Glomerular visceral epithelial cell (primary cell): ENCODE results near the gene SGIP1.
"Not testable (repeated sequence)": the region's sequence is repeated elsewhere in the genome, so short reads cannot be mapped to it uniquely, and the experiment has no call there.

Experiments used
- DNase-seq: peaks from one replicate; pipeline ENCODE4 v3.0.0-alpha.2; 2016; ENCODE audit errors: extremely low spot score

SGIP1 gene

DNA sequence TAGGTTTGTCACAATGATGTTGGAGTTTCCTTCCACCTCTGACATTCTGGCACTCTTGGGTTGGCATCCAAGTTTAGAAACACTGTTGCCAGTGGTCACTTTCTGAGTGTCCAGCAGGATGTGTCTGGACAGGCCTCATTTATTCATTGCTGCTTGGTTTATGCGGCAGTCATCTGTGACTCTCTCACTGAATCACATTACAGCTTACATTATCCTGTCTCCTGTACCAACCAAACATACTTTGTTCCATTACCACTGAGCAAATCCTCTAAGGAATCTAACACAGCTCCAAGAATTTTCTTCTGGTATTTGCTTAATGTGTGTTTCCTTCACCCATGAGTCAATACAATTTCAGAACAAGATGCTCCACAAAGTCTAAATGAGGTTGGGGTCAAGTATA, 19.9 kb downstream of the SGIP1 start:
- no peak for DNase-seq

DNA sequence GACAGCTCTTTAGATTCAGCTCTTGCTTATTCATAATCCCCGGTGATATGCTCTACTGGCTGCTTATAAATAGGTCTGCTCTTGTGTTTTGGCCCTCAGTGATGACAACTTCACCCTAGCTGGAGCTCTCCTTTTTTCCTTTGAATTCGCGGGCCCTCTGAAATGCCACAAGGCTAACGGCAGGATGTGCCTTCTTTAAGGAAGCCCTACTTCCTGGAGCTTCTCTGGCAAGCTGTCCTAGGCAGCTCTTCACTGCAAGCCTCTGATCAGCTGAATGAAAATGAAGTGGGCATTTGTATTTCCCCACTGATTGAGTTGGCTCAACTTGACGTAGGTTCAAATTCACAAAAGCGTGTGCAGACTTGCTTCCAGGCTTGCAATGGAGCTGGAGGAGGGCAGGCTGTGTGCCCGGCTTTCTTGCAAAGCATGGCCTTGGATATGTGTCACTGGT, 22.2 kb downstream of the SGIP1 start:
- DNase-seq, result no peak

DNA sequence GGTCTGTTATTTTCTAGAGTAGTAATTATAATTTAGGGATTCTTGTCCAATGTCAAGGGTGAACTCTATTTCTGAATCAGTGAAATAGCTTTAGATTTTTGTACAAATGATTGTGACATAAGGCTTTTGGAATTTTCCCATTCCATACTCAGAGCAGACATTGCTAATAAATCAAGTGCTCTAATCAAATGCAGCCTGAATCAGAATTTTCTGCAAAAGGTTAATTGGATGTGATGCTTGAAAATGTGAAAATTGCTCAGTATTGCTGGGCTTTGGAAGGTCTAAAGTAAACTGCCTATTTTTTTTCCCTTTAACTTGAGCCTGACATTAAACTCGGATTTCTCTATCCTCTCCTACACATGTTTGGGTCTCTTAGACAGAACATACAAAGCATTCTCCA, 23.2 kb downstream of the SGIP1 start:
- no peak for DNase-seq

DNA sequence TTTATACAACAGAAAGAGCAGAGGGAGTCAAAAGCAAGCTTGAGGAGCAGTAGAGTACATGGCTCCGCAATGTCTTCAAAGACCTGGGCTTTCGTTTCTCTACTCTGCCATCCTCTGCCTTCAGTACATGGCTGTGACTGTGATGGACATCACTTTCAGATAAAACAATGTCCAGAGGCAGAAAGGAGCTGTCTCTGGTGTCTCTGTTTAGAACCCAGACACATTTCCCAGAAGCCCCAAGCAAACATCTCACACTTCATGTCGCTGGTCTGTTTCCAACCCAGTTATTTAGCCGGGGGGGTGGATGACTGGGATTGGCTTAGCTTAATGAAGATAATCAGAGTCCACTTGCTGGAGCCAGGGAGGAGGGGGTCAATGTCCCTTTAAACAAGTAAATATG, 25.6 kb downstream of the SGIP1 start:
- no peak for DNase-seq

DNA sequence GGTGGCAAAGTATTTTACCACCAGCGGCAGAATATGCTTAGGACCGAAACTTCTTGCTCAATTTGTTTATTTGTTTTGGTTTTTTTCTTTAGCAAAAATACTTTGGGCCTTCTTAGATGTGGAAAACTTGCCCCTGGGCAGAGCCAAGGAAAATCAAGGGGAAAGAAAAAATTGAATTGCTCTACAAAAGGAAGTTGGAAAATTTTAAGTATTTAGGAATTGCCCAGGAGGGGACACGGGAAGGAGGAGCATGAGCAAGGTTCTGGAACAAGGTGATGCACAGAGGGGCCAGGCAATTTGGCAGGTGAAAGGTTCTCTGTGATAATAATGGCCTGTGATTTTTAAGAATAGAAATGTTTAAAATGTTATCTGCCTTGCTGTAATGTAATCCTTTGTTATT, 28.6 kb downstream of the SGIP1 start:
- DNase-seq, result no peak

DNA sequence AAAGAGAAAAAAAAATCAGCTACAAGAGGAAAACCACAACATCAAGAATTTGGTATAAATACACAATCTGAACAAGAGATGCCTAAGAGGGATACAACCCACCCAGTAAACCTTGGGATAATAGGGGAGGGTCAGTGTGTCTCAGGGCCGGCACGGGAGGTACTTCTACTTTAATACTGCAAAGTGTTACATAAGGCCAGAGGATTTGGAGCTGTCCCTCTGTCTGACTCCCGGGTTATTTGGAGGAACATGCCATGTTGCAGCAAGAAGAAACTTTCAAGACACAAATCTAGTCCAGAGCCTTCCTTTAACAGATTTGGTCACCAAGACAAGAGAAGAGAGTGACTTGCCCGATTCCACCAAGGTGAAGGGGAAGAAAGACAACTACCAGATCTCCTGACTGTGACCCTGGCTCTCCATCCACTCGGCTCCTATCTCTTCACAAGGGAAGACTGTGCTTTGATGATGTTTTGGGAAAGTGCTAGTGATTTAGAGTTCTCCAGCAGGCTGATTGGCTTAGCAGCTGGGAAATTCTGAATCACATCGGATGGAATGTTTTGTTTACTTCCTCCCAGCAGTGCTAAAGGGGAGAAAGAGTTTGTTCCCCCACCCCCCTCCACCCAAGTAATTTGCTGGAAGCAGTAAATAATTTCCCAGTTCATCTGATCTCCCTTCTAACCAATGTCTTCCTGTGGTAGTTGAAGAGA, 29.3 kb downstream of the SGIP1 start:
- peak; percentile 58 for DNase-seq

DNA sequence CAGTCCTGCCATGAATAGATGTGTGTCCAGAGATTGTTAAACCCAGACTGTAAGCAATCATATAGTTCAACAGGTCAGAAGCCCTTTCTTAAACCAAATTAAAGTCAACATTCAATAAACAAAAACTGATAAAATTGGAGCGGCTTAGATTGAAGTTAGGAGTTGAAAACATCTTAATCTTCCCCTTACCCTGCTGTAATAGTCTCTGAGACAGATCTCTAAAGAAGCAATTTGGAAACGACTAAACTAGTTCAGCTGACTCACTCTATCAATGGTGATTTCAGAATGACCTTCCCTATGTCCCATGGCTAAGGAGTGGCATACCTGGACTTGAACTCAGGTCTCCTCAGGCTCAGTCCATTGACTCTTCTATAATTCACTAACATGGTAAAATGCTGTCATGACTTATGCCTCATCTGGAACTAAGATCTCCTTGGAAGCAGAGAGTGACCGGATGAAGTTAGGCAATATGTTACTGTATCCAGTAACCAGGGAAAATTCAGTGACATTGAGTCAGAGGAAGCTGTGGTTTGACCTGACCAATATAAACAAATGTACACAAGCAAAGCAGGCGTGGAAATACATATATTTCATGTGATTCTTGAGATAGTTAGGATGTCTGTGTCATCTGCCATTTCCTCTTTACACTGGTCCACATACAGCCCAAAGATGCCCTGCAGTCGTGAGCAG, 30.1 kb downstream of the SGIP1 start:
- peak; percentile 91 for DNase-seq

DNA sequence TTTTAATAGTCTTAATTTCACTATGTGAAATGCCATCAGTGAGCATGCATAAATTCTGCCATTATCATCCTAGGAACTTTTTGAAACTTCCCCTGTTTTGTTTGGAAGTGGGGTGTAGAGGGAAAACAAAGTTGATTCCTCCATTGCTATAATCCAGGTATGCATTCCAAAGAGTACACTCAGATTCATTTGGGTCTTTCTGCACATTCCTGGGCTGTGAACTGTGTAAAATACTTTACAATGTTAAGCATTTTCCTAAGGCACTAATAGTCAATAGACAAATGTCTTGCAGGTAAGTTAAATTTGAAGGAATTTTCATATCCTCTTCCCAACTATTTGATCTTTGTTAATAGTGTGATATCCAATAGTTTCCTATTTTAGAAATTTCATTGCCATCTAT, 36.2 kb downstream of the SGIP1 start:
- peak; percentile 24 for DNase-seq

DNA sequence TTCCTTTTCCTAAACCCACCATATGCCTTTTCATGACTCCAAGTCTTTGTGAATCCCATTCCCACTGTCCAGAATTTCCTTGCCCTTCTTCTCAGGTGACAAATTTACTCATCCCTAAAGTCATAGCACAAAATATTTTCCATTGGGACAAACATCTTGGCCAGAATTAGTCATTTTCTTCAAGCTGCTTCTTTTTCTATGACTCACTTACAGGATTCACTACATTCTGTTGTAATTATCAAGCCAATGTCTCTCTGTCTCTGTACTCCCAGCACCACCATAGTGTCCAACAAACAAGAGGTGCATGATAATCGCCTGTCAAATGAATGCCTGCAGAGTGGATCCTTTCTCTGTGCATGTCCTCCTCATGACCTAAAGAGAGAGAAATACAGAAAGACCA, 37.8 kb downstream of the SGIP1 start:
- DNase-seq, result no peak

DNA sequence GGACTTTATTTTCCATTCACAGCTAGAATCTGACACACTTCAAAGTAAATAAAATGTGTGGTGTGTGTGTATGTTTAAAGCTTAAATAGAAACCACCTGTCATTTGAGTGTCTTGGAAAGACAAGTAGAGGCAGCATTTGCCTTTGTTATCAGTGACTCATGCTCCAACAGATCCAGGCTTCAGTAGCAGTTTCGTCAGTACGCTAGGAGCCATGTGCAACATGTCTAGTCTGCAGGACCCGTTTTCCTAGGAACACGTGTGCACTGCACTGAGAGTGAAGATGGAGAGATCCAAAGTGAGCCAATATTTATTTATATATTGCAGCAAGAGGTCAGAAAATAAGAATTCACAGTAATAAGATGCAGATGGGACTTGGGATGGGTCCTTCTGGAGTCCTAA, 41.8 kb downstream of the SGIP1 start:
- DNase-seq, result no peak

DNA sequence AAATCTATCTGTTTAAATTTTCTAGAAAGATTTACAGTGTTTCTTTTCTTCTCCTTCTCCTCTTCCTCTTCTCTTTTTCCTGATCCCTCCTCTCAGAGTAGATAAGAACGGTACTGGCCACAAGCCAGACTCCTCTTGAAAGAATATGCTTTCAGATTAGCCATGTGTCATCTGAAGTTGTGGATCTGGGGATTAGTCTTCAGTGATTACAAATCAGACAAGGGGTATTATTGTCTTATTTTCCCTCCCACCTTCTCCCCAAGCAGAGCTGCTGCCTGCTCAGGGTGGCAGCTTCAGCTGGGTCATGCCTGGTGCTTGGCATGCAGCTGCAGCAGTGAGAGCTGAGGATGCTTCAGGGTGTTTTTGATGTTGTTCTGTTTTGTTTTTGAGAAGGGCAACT, 42.7 kb downstream of the SGIP1 start:
- no peak for DNase-seq

DNA sequence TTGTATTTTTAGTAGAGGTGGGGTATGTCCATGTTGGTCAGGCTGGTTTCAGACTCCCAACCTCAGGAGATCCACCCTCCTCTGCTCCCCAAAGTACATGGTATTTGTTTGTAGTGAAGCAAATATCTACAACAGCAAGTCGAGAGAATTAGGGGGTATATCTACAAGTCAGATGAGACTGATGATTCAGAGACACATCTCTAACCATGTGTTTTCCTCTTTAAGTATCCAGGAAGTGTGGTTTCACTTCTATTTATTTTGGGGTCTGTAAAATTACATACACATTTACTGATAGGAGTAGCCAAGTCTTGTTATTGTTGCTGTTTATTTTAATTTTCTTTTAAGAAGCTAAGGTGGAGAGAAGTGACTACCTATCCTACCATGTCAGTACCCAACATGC, 44.9 kb downstream of the SGIP1 start:
- no peak for DNase-seq

DNA sequence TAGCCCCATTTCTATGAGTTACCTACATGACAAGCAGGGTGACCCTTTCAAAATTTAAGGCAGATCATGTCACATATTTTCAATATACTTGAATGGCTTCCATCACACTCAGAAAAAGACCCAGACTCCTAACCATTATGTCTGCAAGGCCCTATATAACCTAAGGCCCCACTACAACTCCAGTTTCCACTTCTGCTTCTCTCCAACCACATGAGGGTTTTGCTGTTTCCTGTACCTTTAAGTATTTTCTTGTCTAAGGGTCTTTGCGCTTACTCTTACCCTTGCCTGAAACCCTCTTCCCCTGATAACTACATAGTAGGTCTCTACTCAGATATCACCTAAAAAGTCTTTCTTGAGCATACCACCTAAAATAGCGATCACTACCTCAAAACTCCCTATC, 46.1 kb downstream of the SGIP1 start:
- DNase-seq, result no peak

DNA sequence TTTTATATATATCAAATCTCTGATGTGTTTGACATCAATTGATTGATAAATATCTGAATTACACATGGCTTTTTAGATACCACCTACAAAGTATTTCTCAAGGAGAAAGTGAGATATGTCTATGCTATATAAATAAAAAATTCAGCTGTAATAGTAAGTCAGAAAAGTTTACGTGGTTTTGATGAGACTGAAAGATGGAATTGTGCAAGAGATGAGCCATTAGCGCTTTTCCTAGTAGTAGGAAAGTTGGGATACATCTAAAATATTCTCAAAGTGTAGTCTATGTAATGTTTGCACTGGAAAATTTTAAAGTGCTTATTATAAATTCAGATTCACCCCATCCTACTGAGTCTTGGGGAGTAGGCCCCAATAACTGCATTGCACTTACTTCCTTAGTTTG, 49.1 kb downstream of the SGIP1 start:
- DNase-seq, result no peak

DNA sequence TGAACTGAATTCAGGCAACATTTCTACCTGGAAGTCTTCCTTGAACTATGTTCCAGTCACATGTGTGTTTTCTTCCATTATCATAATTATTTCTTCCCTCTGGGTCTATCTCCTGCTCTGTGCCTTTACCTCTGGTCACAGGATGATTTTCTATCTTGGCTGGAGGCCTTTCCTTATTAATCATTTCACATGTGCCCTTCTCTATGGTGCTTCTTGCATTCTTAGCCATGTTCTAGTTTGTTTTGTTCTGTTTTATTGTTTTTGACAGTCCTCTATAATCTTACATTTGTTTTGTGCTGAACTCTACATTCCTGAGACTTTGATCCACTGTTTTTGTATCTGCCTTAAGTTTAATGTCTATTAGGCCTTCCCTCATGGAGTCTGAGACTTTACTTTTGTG, 51.0 kb downstream of the SGIP1 start:
- no peak for DNase-seq

DNA sequence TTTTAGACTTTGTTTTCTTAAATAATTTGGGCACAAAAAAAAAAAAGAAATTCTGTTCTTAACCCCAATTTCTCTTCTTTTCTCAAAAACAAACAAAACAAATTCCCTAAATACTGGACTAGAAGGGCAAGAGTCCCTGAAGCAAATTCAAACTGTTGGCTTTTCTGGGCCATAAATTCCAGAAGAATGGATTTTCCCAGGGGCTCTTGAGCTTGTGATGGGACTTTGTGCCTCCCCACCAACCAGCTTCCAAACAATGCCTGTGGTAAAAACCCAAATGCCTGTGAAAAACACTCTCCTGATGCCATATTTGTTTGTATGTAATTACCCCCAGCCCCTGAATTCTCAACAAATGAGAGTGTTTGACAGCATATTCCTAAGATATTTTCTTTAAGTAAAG, 55.4 kb downstream of the SGIP1 start:
- no peak for DNase-seq

DNA sequence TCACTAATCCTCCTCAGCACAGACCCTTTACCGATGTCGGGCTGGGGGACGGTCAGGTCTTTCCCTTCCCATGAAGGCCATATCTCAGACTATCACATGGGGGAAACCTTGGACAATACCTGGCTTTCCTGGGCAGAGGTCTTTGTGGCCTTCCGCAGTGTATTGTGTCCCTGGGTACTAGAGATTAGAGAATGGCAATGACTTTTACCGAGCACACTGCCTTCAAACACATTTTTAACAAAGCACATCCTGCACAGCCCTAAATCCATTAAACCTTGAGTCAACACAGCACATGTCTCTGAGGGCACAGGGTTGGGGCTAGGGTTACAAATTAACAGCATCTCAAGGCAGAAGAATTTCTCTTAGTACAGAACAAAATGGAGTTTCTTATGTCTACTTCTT, 58.2 kb downstream of the SGIP1 start:
- DNase-seq, result not testable (repeated sequence)

DNA sequence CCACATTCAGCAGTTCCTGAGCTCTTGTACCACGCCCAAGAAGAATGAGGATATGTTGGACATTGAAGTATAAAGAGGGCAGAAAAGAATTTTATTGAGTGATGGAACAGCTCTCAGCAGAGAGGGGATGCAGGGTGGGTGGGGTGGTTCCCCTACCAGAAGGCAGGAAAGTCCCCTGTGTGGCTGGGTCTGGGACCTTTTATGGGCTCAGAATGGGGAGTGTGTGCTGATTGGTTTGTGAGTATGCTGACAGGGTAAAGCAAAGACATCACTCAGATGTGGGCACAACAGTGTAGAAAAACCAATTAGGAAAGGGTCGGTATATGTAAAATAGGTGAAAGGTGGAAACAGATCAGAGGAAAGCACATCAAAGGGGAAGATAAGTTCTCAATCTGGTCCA, 62.2 kb downstream of the SGIP1 start:
- no peak for DNase-seq

DNA sequence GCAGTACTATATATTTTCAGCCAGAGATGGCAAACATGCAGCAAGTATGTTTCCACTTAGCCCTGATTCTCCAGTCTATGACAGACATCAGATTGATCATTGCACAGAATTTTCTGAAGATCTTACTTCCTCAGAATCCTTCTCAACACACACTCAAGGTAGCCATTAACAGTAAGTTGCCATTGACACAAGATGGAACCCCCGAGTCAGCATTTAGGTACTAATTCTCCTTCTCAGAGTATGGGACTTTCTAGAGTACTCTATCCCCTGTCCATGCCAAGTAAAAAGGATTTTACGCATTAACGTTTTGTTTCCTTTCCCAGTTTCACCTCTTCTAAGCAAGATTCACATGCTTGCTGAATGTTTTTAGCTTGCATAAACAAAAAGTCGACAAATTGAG, 63.5 kb downstream of the SGIP1 start:
- DNase-seq, result no peak

DNA sequence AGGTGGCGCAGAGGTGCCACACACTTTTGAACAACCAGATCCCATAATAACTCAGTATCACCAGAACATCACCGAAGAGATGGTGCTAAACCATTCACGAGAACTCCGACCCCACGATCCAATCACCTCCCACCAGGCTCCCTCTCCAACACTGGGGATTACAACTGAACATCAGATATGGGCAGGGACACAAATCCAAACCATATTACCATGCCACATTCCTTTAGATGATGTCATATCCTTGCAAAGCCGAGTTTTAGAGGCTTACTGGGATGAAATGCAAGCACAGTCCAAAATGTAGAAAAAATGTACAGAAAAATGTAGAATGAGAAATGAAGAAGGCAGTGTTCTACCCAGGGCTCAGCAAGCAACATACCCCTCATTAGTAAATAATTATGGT, 64.7 kb downstream of the SGIP1 start:
- peak; percentile 49 for DNase-seq

DNA sequence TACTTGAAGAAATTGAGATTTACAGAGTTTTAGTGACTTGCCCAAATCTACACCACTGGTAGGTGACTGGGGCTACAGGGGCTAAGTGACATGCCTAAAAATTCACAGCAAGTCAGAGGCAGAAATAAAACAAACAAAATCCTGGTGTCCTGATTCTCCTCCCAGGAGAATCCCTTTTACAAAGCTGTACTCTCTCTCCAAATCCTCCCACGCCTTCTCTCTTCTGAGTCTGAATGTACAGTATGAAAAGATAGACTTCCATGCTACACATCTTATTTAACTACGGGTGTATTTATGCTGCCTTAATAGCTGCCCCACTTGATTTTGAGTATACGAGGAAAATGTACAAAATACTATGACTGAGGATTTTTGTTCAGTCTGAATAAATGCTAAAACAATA, 65.4 kb downstream of the SGIP1 start:
- no peak for DNase-seq

DNA sequence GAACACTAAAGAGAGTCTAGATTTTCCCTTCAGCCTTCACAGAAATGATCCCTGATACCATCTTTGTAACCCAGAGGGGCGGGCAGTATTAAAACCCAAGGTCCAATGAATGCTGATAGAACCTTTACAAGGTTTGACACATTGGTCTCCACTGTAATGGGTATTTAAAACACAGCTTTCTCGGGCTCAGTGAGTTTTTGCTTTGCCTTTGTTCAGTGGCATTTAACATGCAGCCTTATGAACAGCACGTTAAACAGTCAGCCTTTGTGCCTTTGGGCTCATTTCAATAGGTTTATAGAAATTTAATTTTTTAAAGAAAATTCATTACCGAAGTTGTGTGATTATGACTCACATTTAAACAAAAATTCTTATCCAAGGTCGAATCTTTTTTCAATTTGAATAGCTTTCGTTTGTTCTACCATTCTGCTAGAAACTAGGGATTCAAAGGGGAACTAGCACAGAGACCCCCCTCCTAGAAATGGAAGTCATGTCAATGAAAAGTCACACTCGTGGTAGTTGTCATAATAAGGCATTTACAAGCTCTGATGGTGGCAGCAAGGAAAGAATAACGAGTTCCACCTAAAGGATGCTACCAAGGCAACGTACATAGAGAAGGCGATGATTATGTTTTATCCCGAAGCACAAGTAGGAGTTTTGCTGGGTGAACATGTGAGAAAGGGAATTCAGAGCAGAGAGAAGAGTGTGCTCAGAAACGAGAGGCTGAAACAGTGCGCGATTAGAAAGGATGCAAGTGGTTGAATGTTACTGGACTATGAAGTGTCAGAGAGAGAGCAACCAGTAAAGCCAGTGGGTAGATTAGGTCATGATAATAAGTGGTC, 66.2 kb downstream of the SGIP1 start:
- DNase-seq, result no peak
